ENCODE data around the gene CDK14.

The CDK14 gene

DNA sequence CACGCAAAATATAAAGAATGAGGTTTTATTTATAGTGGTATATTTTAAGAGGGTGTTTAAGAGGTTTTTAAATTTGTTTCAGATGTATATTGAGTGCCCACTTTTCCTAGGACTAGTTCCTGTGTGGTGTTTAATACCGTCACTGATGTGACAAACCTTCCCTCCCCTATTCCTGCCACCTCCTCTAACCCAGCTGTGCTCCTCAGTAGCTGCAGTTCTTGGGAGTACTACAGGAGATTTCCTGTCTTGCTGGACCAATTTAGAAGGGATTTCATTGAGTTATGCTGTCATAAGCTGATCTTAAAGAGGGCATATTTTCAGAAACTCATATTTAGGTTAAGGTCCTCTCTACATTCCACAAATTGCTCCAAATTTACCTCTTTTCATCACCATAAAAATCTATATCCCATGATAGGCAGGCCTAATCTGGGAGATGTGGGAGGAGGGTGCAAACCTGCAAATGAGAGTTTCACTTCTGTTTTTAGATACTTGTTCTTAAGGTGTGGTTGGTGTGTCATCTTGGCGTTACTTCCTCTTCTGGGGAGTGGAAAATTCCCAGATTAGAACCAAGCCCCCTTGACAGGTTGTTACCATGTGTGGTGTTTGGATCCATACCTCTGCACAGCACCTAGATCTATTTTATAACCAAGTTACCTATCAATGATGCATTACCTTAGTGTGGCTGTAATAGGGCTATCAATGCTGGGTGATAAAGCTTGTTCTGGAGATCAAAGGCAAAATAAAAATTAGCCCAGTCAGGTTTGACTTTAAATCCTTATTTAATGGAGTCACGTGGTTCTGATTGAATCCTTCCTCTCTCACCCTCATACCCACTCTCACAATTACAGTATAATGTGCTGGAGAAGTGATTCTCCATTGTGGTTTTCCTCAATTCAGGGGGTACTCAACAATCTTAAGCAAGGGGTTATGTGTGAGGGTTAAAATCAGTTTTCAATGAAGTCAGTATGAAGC lies 141.1 kb downstream of the CDK14 start:
- H3K9ac ChIP-seq (ENCODE audit: low read depth, low read length) = no peak overlapping the region
- H3K27ac ChIP-seq (ENCODE audit: low read depth, low read length) = no peak overlapping the region
- H3K27me3 ChIP-seq (ENCODE audit: control insufficient read depth, insufficient read depth, low read length) = no peaks in the 10 kb centered on the region
- no peaks in the 10 kb centered on the region for H3K9me3 ChIP-seq (ENCODE audit: control insufficient read depth, insufficient read depth, low read length)
- no peaks in the 10 kb centered on the region for H3K4me1 ChIP-seq (ENCODE audit: control insufficient read depth, insufficient read depth, low read length)
- H3K4me3 ChIP-seq (ENCODE audit: low read depth, low read length) = no peak overlapping the region
- no peaks in the 10 kb centered on the region for H3K36me3 ChIP-seq (ENCODE audit: control insufficient read depth, insufficient read depth, low read length)

DNA sequence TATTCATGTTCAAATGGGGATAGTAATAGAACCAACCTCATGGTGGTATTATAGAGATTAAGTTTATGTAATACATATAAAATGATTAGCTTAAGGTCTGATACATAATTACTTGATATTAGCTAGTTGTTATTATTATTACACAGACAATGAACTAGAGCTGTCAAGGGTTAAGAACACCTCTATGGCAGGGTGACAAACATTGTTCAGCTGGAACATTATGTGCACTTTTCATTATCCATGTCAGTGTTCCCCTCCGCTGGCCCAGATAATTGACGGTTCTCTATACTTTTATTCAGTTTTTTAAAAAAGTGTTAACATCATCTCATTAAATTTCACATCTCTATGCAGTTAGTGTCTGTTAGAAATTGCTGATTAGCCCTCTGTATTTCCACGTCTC lies 142.1 kb downstream of the CDK14 start:
- Histone ChIP-seq H3K36me3 (ENCODE audit: control insufficient read depth, insufficient read depth, low read length) (no peaks in the 10 kb centered on the region), H3K4me3 (ENCODE audit: low read depth, low read length) (no peak overlapping the region), H3K9ac (ENCODE audit: low read depth, low read length) (no peak overlapping the region), H3K27me3 (ENCODE audit: control insufficient read depth, insufficient read depth, low read length) (no peaks in the 10 kb centered on the region), H3K27ac (ENCODE audit: low read depth, low read length) (no peak overlapping the region), H3K9me3 (ENCODE audit: control insufficient read depth, insufficient read depth, low read length) (no peaks in the 10 kb centered on the region), H3K4me1 (ENCODE audit: control insufficient read depth, insufficient read depth, low read length) (no peaks in the 10 kb centered on the region)

DNA sequence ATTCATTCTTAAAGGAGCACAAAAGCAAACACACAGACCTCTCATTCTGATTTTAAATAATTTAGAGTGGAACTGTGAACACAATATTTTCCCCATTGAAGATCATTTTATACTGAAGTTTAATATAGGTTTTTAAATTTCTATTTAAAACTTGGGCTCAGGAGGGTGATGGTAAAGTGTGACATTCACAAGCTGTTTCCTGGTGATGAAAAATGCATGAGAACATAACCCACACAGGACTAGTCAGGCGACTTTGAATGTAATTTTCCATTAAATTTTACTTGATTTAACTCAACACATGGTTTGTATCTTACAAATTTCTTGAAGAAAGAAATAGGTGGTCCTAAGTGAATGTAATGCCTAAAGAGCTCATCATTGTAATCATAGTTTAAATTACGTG lies 143.6 kb downstream of the CDK14 start:
- H3K9ac ChIP-seq (ENCODE audit: low read depth, low read length) = no peak overlapping the region
- H3K9me3 ChIP-seq (ENCODE audit: control insufficient read depth, insufficient read depth, low read length) = no peaks in the 10 kb centered on the region
- H3K4me3 ChIP-seq (ENCODE audit: low read depth, low read length) = no peak overlapping the region
- no peak overlapping the region for H3K27ac ChIP-seq (ENCODE audit: low read depth, low read length)
- H3K27me3 ChIP-seq (ENCODE audit: control insufficient read depth, insufficient read depth, low read length) = no peaks in the 10 kb centered on the region
- no peaks in the 10 kb centered on the region for H3K4me1 ChIP-seq (ENCODE audit: control insufficient read depth, insufficient read depth, low read length)
- H3K36me3 ChIP-seq (ENCODE audit: control insufficient read depth, insufficient read depth, low read length) = no peaks in the 10 kb centered on the region

DNA sequence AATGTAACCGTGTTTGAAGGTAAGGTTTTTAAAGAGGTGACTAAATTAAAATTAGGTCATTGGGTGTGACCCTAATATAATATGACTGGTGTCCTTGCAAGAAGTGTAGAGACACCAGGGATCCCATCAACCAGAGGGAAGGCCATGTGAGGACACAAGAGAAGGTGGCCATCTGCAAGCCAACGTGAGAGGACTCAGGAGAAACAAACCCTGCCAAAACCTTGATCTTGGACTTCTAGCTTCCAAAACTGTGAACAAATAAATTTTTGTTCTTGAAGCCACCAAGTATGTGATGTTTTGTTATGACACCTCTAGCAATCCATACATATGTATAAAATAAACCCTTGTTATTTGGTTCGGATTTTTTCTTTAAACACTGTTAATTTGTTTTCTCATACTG lies 144.3 kb downstream of the CDK14 start:
- Histone ChIP-seq H3K4me1 (ENCODE audit: control insufficient read depth, insufficient read depth, low read length) (no peaks in the 10 kb centered on the region), H3K27ac (ENCODE audit: low read depth, low read length) (no peak overlapping the region), H3K36me3 (ENCODE audit: control insufficient read depth, insufficient read depth, low read length) (no peaks in the 10 kb centered on the region), H3K27me3 (ENCODE audit: control insufficient read depth, insufficient read depth, low read length) (no peaks in the 10 kb centered on the region), H3K4me3 (ENCODE audit: low read depth, low read length) (no peak overlapping the region), H3K9me3 (ENCODE audit: control insufficient read depth, insufficient read depth, low read length) (no peaks in the 10 kb centered on the region), H3K9ac (ENCODE audit: low read depth, low read length) (no peak overlapping the region)

DNA sequence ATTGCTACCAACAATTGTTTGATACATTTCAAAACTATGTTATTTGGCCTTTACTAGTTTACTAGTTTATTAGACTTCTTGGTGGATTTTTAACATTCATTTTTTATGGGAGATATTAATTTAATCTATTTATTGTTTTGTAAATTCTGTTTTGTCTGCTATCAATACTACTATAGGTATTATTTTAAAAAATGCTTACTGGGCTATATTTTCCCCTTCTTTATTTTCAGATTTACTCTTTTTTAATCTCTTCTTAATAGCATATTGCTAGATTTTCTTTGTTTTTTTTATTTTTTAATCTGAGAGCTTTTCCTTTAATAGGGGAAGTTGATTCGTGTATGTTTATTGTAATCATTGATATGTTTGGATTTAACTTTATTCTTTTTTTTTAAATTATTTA lies 147.5 kb downstream of the CDK14 start:
- Histone ChIP-seq H3K9ac (ENCODE audit: low read depth, low read length) (no peak overlapping the region), H3K36me3 (ENCODE audit: control insufficient read depth, insufficient read depth, low read length) (no peaks in the 10 kb centered on the region), H3K4me3 (ENCODE audit: low read depth, low read length) (no peak overlapping the region), H3K27ac (ENCODE audit: low read depth, low read length) (no peak overlapping the region), H3K9me3 (ENCODE audit: control insufficient read depth, insufficient read depth, low read length) (no peaks in the 10 kb centered on the region), H3K27me3 (ENCODE audit: control insufficient read depth, insufficient read depth, low read length) (no peaks in the 10 kb centered on the region), H3K4me1 (ENCODE audit: control insufficient read depth, insufficient read depth, low read length) (no peaks in the 10 kb centered on the region)

DNA sequence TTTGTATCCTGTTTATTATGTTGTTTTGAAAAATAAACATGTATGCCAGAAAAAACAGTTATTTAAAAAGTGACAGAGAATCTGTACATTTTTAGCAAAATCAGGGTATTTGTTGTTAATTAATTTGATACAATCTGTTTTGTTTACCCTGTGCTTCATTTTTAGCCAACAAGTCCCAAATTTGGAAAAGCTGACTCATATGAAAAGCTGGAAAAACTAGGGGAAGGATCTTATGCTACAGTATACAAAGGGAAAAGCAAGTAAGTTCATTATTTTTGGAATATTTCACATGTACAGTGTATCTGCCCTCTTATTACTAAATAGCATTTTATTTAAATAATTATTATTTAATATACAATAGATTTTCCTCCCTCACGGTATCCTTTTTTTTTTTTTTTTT lies 151.4 kb downstream of the CDK14 start:
- Histone ChIP-seq H3K27me3 (ENCODE audit: control insufficient read depth, insufficient read depth, low read length) (no peaks in the 10 kb centered on the region), H3K36me3 (ENCODE audit: control insufficient read depth, insufficient read depth, low read length) (no peaks in the 10 kb centered on the region), H3K4me1 (ENCODE audit: control insufficient read depth, insufficient read depth, low read length) (no peaks in the 10 kb centered on the region), H3K9ac (ENCODE audit: low read depth, low read length) (no peak overlapping the region), H3K27ac (ENCODE audit: low read depth, low read length) (no peak overlapping the region), H3K4me3 (ENCODE audit: low read depth, low read length) (no peak overlapping the region), H3K9me3 (ENCODE audit: control insufficient read depth, insufficient read depth, low read length) (no peaks in the 10 kb centered on the region)

DNA sequence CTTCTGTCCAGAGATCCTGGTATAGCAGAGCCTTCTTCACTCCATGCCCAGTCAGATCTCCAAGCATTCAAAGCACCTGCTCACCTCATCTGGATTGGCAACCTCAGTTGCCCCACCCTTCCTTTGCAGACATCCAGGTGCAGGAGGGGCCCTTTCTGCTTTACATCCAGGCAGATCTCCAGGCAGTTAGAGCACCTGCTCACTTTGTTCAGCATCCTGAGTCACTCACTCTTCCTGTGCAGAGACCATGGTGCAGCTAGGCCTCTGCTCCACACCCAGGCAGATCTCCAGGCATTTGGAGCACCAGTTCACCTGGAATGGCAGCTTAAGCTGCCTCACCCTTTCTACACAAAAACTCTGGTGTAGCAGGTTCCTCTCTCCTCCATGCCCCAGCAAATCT lies 153.1 kb downstream of the CDK14 start:
- no peaks in the 10 kb centered on the region for H3K36me3 ChIP-seq (ENCODE audit: control insufficient read depth, insufficient read depth, low read length)
- H3K9ac ChIP-seq (ENCODE audit: low read depth, low read length) = no peak overlapping the region
- H3K27ac ChIP-seq (ENCODE audit: low read depth, low read length) = no peak overlapping the region
- no peaks in the 10 kb centered on the region for H3K4me1 ChIP-seq (ENCODE audit: control insufficient read depth, insufficient read depth, low read length)
- no peak overlapping the region for H3K4me3 ChIP-seq (ENCODE audit: low read depth, low read length)
- no peaks in the 10 kb centered on the region for H3K9me3 ChIP-seq (ENCODE audit: control insufficient read depth, insufficient read depth, low read length)
- H3K27me3 ChIP-seq (ENCODE audit: control insufficient read depth, insufficient read depth, low read length) = no peaks in the 10 kb centered on the region

DNA sequence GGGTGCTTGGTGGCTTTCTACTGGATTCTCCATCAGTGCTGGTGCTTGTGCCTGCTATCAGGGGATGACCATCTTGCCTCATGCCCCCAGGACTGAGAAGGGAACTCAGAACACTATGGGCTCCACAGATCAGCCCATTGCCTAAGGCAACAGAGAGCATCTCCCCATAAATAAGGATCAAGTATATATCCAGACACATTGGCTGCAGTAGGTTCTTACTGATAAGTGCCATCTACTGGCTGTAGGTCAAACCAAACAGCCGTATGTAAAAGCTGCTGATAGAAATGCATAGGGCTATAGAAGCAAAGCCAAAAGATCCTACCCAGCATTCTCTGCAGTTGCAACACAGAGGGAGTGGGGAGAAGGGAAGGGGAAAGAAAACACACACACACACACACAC lies 153.7 kb downstream of the CDK14 start:
- Histone ChIP-seq H3K9ac (ENCODE audit: low read depth, low read length) (no peak overlapping the region), H3K4me3 (ENCODE audit: low read depth, low read length) (no peak overlapping the region), H3K9me3 (ENCODE audit: control insufficient read depth, insufficient read depth, low read length) (no peaks in the 10 kb centered on the region), H3K27ac (ENCODE audit: low read depth, low read length) (no peak overlapping the region), H3K36me3 (ENCODE audit: control insufficient read depth, insufficient read depth, low read length) (no peaks in the 10 kb centered on the region), H3K4me1 (ENCODE audit: control insufficient read depth, insufficient read depth, low read length) (no peaks in the 10 kb centered on the region), H3K27me3 (ENCODE audit: control insufficient read depth, insufficient read depth, low read length) (no peaks in the 10 kb centered on the region)

DNA sequence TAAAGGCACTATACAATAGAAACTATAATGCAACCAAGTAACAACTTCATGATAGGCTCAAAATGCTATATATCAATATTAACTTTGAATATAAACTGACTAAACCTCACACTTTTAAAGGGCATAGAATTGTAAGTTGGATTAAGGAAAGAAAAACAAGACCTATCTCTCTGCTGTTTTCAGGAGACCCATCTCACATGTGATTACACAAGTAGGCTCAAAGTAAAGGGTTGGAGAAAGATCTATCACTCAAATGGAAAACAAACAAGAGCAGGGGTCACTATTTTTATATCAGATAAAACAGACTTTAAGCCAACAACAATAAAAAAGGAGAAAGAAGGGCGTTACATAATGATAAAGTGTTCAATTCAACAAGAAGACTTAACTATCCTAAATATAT lies 155.5 kb downstream of the CDK14 start:
- no peaks in the 10 kb centered on the region for H3K4me1 ChIP-seq (ENCODE audit: control insufficient read depth, insufficient read depth, low read length)
- H3K9me3 ChIP-seq (ENCODE audit: control insufficient read depth, insufficient read depth, low read length) = no peaks in the 10 kb centered on the region
- no peaks in the 10 kb centered on the region for H3K27me3 ChIP-seq (ENCODE audit: control insufficient read depth, insufficient read depth, low read length)
- no peaks in the 10 kb centered on the region for H3K36me3 ChIP-seq (ENCODE audit: control insufficient read depth, insufficient read depth, low read length)
- no peak overlapping the region for H3K4me3 ChIP-seq (ENCODE audit: low read depth, low read length)
- no peak overlapping the region for H3K9ac ChIP-seq (ENCODE audit: low read depth, low read length)
- H3K27ac ChIP-seq (ENCODE audit: low read depth, low read length) = no peak overlapping the region

DNA sequence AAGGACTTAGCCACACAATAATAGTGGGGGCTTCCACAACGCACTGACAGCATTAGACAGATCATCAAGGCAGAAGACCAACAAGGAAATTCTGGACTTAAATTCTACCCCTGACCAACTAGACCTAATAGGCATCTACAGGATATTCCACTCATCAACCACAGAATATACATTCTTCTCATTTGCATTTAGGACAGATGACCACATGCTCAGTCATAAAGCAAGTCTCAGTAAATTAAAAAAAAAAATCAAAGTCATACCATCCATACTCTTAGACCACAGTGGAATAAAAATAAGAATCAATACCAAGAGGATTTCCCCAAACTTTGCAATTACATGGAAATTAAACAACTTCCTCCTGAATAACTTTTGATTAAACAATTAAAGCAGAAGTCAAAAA lies 155.9 kb downstream of the CDK14 start:
- Histone ChIP-seq H3K9me3 (ENCODE audit: control insufficient read depth, insufficient read depth, low read length) (no peaks in the 10 kb centered on the region), H3K36me3 (ENCODE audit: control insufficient read depth, insufficient read depth, low read length) (no peaks in the 10 kb centered on the region), H3K27me3 (ENCODE audit: control insufficient read depth, insufficient read depth, low read length) (no peaks in the 10 kb centered on the region), H3K9ac (ENCODE audit: low read depth, low read length) (no peak overlapping the region), H3K27ac (ENCODE audit: low read depth, low read length) (no peak overlapping the region), H3K4me1 (ENCODE audit: control insufficient read depth, insufficient read depth, low read length) (no peaks in the 10 kb centered on the region), H3K4me3 (ENCODE audit: low read depth, low read length) (no peak overlapping the region)

DNA sequence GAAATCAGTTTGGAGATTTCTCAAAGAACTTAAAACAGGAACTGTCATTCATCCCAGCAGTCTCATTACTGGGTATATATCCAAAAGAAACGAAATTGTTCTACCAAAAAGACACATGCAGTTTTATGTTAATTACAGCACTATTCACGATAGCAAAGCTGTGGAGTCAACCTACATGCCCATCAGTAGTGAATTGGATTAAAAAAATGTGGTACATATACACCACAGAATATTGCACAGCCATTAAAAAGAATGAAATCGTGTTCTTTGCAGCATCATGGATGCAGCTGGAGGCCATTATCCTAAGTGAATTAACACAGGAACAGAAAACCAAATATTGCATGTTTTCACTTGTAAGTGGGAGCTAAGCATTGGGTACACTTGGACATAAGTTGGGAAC lies 158.9 kb downstream of the CDK14 start:
- H3K36me3 ChIP-seq (ENCODE audit: control insufficient read depth, insufficient read depth, low read length) = no peaks in the 10 kb centered on the region
- no peak overlapping the region for H3K27ac ChIP-seq (ENCODE audit: low read depth, low read length)
- H3K4me1 ChIP-seq (ENCODE audit: control insufficient read depth, insufficient read depth, low read length) = peaks cover 3% of the 10 kb centered on the region; the same call in 1 of the 2 replicates
- H3K9me3 ChIP-seq (ENCODE audit: control insufficient read depth, insufficient read depth, low read length) = no peaks in the 10 kb centered on the region
- no peak overlapping the region for H3K4me3 ChIP-seq (ENCODE audit: low read depth, low read length)
- H3K9ac ChIP-seq (ENCODE audit: low read depth, low read length) = no peak overlapping the region
- no peaks in the 10 kb centered on the region for H3K27me3 ChIP-seq (ENCODE audit: control insufficient read depth, insufficient read depth, low read length)

All from HUES48 (cell line).